SK-N-SH treated with all-trans-retinoic acid at 6 μM for 48 hours (cell line): ENCODE results near the gene CATSPER4.
A peak's percentile ranks its signal among the peaks of the same experiment; 100 is the strongest.

Experiments
- ATAC-seq: fragments of 200-7000 bp; cut with Tn5 transposase; 3 replicates; pipeline ENCODE4 v1.9.1; 2020; ENCODE audit warnings: mild to moderate bottlenecking, moderate library complexity
- ARNTL ChIP-seq: fragments of 450-650 bp; formaldehyde crosslinking; IDR thresholded peaks from 2 replicates; pipeline ENCODE4 v1.5.0; 2020; ENCODE audit warnings: low read depth, mild to moderate bottlenecking, moderate library complexity, borderline replicate concordance
- BACH2 ChIP-seq: fragments of 250-450 bp; sonication (Bioruptor Pico); IDR thresholded peaks from 2 replicates; pipeline ENCODE4 v1.9.0; 2021; ENCODE audit warnings: mild to moderate bottlenecking, borderline replicate concordance
- CSDC2 ChIP-seq: fragments of 250-450 bp; sonication (Bioruptor Pico); IDR thresholded peaks from 2 replicates; pipeline ENCODE4 v1.5.0; 2020; ENCODE audit warnings: mild to moderate bottlenecking, moderate library complexity
- ESRRG ChIP-seq: fragments of 250-450 bp; sonication (Bioruptor Pico); IDR thresholded peaks from 2 replicates; pipeline ENCODE4 v1.6.1; 2021; ENCODE audit warnings: mild to moderate bottlenecking
- ISL1 ChIP-seq: fragments of 250-450 bp; sonication (Bioruptor Pico); IDR thresholded peaks from 2 replicates; pipeline ENCODE4 v2.1.2; 2022; ENCODE audit warnings: mild to moderate bottlenecking, moderate library complexity
- OSR1 ChIP-seq: fragments of 250-450 bp; sonication (Bioruptor Pico); IDR thresholded peaks from 2 replicates; pipeline ENCODE4 v1.8.0; 2022; ENCODE audit warnings: moderate library complexity, mild to moderate bottlenecking, inconsistent platforms
- PPARA ChIP-seq: fragments of 250-450 bp; sonication (Bioruptor Pico); IDR thresholded peaks from 2 replicates; pipeline ENCODE4 v1.5.0; 2020; ENCODE audit warnings: mild to moderate bottlenecking, borderline replicate concordance
- RARB ChIP-seq: fragments of 250-450 bp; sonication (Bioruptor Pico); IDR thresholded peaks from 2 replicates; pipeline ENCODE4 v1.8.0; 2021; ENCODE audit warnings: mild to moderate bottlenecking, moderate library complexity
- SNAI2 ChIP-seq: fragments of 250-450 bp; sonication (Bioruptor Pico); IDR thresholded peaks from 2 replicates; pipeline ENCODE4 v1.5.0; 2020; ENCODE audit warnings: mild to moderate bottlenecking, moderate library complexity
- TCF4 ChIP-seq: fragments of 250-450 bp; sonication (Bioruptor Pico); IDR thresholded peaks from 2 replicates; pipeline ENCODE4 v1.8.0; 2021; ENCODE audit warnings: mild to moderate bottlenecking, moderate library complexity, borderline replicate concordance
- TOX ChIP-seq: fragments of 250-450 bp; sonication (Bioruptor Pico); IDR thresholded peaks from 2 replicates; pipeline ENCODE4 v1.8.0; 2021; ENCODE audit warnings: mild to moderate bottlenecking, moderate library complexity, borderline replicate concordance
- ZFP3 ChIP-seq: fragments of 250-450 bp; sonication (Bioruptor Pico); IDR thresholded peaks from 2 replicates; pipeline ENCODE4 v1.5.0; 2020; ENCODE audit warnings: mild to moderate bottlenecking, moderate library complexity
- ZFP30 ChIP-seq: fragments of 450-650 bp; formaldehyde crosslinking; IDR thresholded peaks from 2 replicates; pipeline ENCODE4 v1.5.0; 2022; ENCODE audit warnings: mild to moderate bottlenecking, moderate library complexity
- ZNF565 ChIP-seq: fragments of 450-650 bp; formaldehyde crosslinking; conservative IDR thresholded peaks from 2 replicates; pipeline ENCODE4 v1.5.0; 2020; ENCODE audit warnings: low read depth, mild to moderate bottlenecking, moderate library complexity
- ZNF70 ChIP-seq: fragments of 450-650 bp; formaldehyde crosslinking; IDR thresholded peaks from 2 replicates; pipeline ENCODE4 v1.5.0; 2020; ENCODE audit warnings: mild to moderate bottlenecking, moderate library complexity
- ZNF8 ChIP-seq: fragments of 450-650 bp; formaldehyde crosslinking; IDR thresholded peaks from 2 replicates; pipeline ENCODE4 v1.5.0; 2020; ENCODE audit warnings: mild to moderate bottlenecking, moderate library complexity
- TF ChIP-seq, protein P1 (sequence below): fragments of 250-450 bp; sonication (Bioruptor Pico); IDR thresholded peaks from 2 replicates; pipeline ENCODE4 v1.5.0; 2020; ENCODE audit warnings: mild to moderate bottlenecking, moderate library complexity
- TF ChIP-seq, protein P2 (sequence below): fragments of 250-450 bp; sonication (Bioruptor Pico); IDR thresholded peaks from 2 replicates; pipeline ENCODE4 v1.5.1; 2021; ENCODE audit warnings: mild to moderate bottlenecking, moderate library complexity
- TF ChIP-seq, protein P3 (sequence below): fragments of 250-450 bp; sonication (Bioruptor Pico); IDR thresholded peaks from 2 replicates; pipeline ENCODE4 v1.5.1; 2020; ENCODE audit warnings: low read depth, mild to moderate bottlenecking, moderate library complexity
- TF ChIP-seq, protein P4 (sequence below): fragments of 250-450 bp; sonication (Bioruptor Pico); IDR thresholded peaks from 2 replicates; pipeline ENCODE4 v1.8.0; 2020; ENCODE audit warnings: mild to moderate bottlenecking, moderate library complexity, borderline replicate concordance
- TF ChIP-seq, protein P5 (sequence below): fragments of 250-450 bp; sonication (Bioruptor Pico); IDR thresholded peaks from 2 replicates; pipeline ENCODE4 v1.8.0; 2021; ENCODE audit warnings: low read depth, mild to moderate bottlenecking, moderate library complexity, borderline replicate concordance

CATSPER4 gene

GRCh38 chr1:26156285-26157038, 33.9 kb upstream of the CATSPER4 start:
- TF ChIP-seq ZNF70 (CRISPR knock-in tag), result no peak
- TF ChIP-seq BACH2 (CRISPR knock-in tag), result no peak
- TF ChIP-seq SNAI2 (CRISPR knock-in tag), result no peak
- TF ChIP-seq, protein P1, sequence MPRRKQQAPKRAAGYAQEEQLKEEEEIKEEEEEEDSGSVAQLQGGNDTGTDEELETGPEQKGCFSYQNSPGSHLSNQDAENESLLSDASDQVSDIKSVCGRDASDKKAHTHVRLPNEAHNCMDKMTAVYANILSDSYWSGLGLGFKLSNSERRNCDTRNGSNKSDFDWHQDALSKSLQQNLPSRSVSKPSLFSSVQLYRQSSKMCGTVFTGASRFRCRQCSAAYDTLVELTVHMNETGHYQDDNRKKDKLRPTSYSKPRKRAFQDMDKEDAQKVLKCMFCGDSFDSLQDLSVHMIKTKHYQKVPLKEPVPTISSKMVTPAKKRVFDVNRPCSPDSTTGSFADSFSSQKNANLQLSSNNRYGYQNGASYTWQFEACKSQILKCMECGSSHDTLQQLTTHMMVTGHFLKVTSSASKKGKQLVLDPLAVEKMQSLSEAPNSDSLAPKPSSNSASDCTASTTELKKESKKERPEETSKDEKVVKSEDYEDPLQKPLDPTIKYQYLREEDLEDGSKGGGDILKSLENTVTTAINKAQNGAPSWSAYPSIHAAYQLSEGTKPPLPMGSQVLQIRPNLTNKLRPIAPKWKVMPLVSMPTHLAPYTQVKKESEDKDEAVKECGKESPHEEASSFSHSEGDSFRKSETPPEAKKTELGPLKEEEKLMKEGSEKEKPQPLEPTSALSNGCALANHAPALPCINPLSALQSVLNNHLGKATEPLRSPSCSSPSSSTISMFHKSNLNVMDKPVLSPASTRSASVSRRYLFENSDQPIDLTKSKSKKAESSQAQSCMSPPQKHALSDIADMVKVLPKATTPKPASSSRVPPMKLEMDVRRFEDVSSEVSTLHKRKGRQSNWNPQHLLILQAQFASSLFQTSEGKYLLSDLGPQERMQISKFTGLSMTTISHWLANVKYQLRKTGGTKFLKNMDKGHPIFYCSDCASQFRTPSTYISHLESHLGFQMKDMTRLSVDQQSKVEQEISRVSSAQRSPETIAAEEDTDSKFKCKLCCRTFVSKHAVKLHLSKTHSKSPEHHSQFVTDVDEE (CRISPR knock-in tag), result no peak
- TF ChIP-seq ARNTL (CRISPR knock-in tag), result no peak
- TF ChIP-seq ESRRG, result no peak
- TF ChIP-seq TOX (CRISPR knock-in tag), result no peak
- TF ChIP-seq PPARA (CRISPR knock-in tag), result no peak
- no peak for TF ChIP-seq ISL1 (CRISPR knock-in tag)
- TF ChIP-seq, protein P2, sequence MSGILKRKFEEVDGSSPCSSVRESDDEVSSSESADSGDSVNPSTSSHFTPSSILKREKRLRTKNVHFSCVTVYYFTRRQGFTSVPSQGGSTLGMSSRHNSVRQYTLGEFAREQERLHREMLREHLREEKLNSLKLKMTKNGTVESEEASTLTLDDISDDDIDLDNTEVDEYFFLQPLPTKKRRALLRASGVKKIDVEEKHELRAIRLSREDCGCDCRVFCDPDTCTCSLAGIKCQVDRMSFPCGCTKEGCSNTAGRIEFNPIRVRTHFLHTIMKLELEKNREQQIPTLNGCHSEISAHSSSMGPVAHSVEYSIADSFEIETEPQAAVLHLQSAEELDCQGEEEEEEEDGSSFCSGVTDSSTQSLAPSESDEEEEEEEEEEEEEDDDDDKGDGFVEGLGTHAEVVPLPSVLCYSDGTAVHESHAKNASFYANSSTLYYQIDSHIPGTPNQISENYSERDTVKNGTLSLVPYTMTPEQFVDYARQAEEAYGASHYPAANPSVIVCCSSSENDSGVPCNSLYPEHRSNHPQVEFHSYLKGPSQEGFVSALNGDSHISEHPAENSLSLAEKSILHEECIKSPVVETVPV (CRISPR knock-in tag), result no peak
- TF ChIP-seq ZNF8 (CRISPR knock-in tag), result no peak
- peak; percentile 58 for ATAC-seq

DNA sequence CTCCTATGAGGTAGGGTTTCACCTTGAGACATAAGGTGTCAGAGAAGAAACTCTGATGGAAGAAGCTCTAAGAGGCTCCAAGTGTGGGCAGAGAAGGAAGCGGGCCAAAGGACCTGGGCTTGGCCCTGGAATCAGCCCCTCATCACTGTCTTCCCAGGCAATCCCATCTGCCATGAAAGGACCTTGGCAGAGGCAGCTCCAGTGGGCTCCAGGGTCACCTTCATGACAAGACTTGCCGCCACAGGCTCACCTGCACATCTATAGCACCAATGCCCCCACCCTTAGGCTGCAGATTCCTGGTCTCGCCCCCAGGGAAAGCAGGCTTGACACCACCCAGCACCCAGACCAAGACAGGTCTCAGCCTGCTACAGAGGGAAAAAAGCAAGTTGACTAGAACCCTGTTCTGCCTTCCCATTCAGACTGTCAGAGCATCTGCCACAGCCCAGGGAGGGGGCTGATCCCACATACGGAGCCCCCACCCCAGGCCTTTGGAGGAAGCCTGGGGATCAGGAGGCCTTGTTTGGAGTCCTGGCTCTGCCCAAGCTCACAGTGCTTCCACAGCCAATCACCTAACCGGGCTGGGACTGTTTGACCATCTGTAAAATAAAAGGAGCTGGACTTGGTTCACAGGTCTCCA, 32.0 kb upstream of the CATSPER4 start:
- no peak for ATAC-seq
- TF ChIP-seq CSDC2 (CRISPR knock-in tag) (no peak), PPARA (CRISPR knock-in tag) (no peak), BACH2 (CRISPR knock-in tag) (no peak), ZNF8 (CRISPR knock-in tag) (no peak), ZFP3 (no peak), ZFP30 (CRISPR knock-in tag) (no peak), OSR1 (no peak), ISL1 (CRISPR knock-in tag) (no peak), RARB (CRISPR knock-in tag) (no peak), ZNF565 (CRISPR knock-in tag) (no peak), TCF4 (CRISPR knock-in tag) (no peak), ZNF70 (CRISPR knock-in tag) (no peak)
- TF ChIP-seq, protein P2 (CRISPR knock-in tag), result no peak
- TF ChIP-seq, protein P3, sequence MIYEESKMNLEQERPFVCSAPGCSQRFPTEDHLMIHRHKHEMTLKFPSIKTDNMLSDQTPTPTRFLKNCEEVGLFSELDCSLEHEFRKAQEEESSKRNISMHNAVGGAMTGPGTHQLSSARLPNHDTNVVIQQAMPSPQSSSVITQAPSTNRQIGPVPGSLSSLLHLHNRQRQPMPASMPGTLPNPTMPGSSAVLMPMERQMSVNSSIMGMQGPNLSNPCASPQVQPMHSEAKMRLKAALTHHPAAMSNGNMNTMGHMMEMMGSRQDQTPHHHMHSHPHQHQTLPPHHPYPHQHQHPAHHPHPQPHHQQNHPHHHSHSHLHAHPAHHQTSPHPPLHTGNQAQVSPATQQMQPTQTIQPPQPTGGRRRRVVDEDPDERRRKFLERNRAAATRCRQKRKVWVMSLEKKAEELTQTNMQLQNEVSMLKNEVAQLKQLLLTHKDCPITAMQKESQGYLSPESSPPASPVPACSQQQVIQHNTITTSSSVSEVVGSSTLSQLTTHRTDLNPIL, result no peak
- TF ChIP-seq, protein P4, sequence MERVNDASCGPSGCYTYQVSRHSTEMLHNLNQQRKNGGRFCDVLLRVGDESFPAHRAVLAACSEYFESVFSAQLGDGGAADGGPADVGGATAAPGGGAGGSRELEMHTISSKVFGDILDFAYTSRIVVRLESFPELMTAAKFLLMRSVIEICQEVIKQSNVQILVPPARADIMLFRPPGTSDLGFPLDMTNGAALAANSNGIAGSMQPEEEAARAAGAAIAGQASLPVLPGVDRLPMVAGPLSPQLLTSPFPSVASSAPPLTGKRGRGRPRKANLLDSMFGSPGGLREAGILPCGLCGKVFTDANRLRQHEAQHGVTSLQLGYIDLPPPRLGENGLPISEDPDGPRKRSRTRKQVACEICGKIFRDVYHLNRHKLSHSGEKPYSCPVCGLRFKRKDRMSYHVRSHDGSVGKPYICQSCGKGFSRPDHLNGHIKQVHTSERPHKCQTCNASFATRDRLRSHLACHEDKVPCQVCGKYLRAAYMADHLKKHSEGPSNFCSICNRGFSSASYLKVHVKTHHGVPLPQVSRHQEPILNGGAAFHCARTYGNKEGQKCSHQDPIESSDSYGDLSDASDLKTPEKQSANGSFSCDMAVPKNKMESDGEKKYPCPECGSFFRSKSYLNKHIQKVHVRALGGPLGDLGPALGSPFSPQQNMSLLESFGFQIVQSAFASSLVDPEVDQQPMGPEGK (CRISPR knock-in tag), result no peak
- TF ChIP-seq, protein P5, sequence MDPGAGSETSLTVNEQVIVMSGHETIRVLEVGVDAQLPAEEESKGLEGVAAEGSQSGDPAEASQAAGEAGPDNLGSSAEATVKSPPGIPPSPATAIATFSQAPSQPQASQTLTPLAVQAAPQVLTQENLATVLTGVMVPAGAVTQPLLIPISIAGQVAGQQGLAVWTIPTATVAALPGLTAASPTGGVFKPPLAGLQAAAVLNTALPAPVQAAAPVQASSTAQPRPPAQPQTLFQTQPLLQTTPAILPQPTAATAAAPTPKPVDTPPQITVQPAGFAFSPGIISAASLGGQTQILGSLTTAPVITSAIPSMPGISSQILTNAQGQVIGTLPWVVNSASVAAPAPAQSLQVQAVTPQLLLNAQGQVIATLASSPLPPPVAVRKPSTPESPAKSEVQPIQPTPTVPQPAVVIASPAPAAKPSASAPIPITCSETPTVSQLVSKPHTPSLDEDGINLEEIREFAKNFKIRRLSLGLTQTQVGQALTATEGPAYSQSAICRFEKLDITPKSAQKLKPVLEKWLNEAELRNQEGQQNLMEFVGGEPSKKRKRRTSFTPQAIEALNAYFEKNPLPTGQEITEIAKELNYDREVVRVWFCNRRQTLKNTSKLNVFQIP (CRISPR knock-in tag), result no peak
